Hematopoietic multipotent progenitor cell (in vitro differentiated cells): ENCODE data around the gene C2orf80. TPM values are rescaled to one million over a fixed set of nuclear protein-coding genes. Genes with fewer than 3 reads are reported as not detected.
A peak's percentile ranks its signal among the peaks of the same experiment; 100 is the strongest.
"Not testable (repeated sequence)": the region's sequence is repeated elsewhere in the genome, so short reads cannot be mapped to it uniquely, and the experiment has no call there.

Source experiments
- DNase-seq, 3 donors: peaks; one replicate each; pipeline ENCODE4 v3.0.0-alpha.2; 2011 to 2015; ENCODE audit warnings: low read depth in 2 of 3, low spot score in 2 of 3
- total RNA-seq: library from RNA; depleted of rRNA; stranded (reverse); fragments of >200 nt; gene quantifications from one replicate; pipeline ENCODE4 v1.2.3, GENCODE V29; 2012

C2orf80 gene
- total RNA-seq, 1 donor: not detected

GRCh38 chr2:208182835-208183234 is 7.0 kb downstream of the C2orf80 start:
- no peak for DNase-seq

- DNase-seq: no peak
Measured at GRCh38 chr2:208179028-208179609, 10.7 kb downstream of the C2orf80 start.

- no peak for DNase-seq
Measured at GRCh38 chr2:208175840-208176153, 14.0 kb downstream of the C2orf80 start.

DNA sequence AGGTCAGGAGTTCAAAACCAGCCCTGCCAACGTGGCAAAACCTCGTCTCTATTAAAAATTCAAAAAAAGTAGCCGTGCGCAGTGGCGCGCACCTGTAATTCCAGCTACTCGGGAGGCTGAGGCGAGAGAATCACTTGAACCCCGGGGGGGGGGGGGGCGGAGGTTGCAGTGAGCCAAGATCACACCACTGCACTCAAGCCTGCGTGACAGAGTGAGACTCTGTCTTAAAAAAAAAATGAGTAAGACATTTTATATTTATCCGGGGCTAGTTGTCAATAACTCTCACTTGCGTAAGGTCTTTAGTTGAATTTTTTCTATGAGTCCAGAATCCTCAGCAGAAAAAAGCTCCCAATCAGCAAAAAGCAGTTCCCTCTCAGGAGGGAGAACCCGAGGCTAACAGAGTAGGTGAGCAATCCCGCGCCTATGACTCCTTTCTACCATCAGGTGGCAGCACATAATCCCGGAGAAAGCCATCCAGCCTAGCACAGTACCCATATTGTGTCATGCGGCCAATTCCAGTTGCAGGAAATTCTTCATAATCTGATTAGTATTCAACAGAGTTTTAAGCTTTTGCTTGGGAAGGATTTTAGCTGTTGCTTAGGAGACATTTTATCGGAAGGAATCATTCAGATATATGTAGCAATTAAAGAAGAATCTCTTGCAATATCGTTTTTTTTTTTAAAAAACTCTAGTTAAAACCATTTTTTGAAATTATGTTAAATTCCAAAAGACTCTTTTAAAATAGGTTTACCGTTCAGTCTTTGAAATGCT is 14.6 kb downstream of the C2orf80 start:
- peak; percentile 9 to 81 (median 79) for DNase-seq

GRCh38 chr2:208174144-208174543 is 15.7 kb downstream of the C2orf80 start:
- no peak for DNase-seq

DNA sequence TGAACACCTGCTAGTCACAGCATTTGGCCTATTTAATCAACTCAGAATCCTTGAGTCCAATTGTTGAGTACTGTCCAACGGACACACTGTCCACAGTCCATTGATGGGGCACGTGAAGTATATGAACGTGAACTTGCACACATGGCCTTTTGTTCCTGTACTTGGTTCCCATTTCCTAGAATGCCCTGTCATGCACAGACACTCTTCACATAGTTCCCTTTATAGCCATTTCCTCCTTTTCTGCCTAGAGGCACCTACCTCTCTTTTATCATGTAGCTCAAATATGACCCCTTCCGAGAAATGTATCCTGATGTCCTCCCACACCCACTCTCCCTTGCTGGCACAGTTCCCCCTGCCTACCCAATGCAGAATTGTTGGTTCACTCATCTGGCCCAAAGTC is 17.7 kb downstream of the C2orf80 start:
- peak in 2 of 3 donors; percentile 17 to 35 for DNase-seq

GRCh38 chr2:208164951-208165755 is 24.7 kb downstream of the C2orf80 start:
- no peak for DNase-seq

DNA sequence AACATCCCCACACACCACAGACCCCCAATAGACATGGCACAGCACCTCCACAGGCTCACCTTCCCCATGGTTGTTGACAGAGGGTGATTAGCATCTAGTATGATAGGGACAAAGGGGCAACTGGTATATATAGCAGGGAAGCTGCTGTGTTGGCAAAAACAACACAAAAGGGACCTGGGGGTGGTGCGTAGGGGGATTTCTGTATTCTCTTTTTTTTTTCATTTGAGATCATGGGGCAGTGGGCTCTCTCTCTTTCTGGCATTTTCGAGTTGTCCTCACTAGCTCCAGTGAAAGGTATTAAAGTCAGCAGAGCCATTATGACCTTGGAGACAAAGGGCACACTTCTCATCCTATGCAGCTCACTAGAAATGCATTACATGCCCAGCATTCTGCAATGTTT is 26.3 kb downstream of the C2orf80 start, which contains the start of gene CRYGA:
CRYGA (minus strand) TSS at position 101 of the 400 bp plus-strand sequence; CDS start at position 68, 33 bp downstream.
- no peak for DNase-seq

GRCh38 chr2:208156439-208156838 is 33.4 kb downstream of the C2orf80 start:
- no peak for DNase-seq

DNA sequence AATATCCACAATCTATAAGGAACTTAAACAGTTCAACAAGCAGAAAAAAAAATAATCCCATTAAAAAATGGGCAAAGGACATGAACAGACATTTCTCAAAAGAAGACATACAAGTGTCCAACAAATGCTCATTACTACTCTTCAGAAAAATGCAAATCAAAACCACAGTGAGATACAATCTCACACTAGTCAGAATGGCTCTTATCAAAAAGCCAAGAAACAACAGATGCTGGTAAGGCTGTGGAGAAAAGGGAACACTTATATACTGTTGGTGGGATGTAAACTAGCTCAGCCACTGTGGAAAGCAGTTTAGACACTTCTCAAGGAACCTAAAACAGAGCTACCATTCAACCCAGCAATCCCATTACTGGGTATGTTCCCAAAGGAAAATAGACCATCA is 36.7 kb downstream of the C2orf80 start:
- no peak for DNase-seq

DNA sequence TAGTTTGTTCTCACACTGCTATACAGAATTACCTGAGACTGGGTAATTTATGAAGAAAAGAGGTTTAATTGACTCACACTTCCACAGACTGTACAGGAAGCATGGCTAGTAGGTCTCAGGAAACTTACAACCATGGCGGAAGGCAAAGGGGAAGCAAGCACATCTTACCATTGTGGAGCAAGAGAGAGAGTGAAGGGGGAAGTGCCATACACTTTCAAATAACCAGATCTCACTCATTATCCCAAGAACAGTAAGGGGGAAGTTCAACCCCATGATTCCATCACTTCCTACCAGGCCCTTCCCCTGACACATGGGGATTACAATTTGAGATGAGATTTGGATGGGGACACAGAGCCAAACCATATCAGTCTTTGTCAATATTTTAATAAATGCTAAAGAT is 38.9 kb downstream of the C2orf80 start:
- no peak for DNase-seq

GRCh38 chr2:208150094-208150493 is 39.7 kb downstream of the C2orf80 start:
- no peak for DNase-seq

DNA sequence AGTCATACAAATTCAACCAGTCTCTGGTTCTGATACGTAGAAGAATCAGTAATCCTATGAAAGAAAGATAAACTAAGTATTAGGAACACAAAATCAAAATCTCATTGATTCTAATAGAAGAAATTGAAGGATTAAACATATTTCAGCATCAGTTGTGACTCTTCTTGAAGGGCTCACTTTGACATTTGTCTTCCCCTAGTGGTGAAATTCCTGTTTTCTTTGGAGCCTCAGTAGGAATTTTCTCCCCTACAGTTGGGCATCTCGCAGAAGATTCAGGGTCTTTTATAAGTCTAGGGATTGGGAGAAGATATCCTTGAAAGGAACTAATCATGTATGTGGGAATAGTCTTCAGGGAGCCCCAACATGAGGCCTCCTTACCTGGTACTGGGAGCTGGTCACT is 41.0 kb downstream of the C2orf80 start:
- DNase-seq: no peak

DNA sequence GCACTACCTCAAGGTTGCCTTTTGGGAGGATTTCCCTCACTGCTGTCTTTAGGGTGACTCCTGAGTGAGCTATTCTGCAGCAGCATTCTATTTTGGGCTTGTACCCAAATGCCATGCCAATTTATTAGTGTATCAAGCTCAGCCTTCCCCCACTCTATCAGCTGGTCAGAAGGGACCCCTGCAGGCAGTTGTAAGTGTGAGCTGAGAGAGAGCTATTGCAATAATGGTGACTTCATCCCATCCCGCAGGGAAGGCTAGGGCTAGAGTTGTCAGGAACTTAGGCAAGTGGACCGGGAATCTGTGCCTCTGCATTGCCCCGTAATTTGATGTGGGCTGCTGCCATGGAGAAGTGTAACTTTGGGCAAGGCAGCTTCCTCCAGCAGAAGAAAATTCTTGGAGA is 42.1 kb downstream of the C2orf80 start:
- no peak for DNase-seq

GRCh38 chr2:208147008-208147407 is 42.8 kb downstream of the C2orf80 start:
- no peak for DNase-seq

- no peak for DNase-seq
Measured at GRCh38 chr2:208146006-208146405, 43.8 kb downstream of the C2orf80 start, which contains the start of gene CRYGB. CRYGB (minus strand) TSS chr2:208146158; CDS start chr2:208146120, 38 bp downstream.

- DNase-seq: no peak
Measured at GRCh38 chr2:208142925-208143799, 46.7 kb downstream of the C2orf80 start.

GRCh38 chr2:208142240-208142924 is 47.4 kb downstream of the C2orf80 start:
- DNase-seq: no peak

DNA sequence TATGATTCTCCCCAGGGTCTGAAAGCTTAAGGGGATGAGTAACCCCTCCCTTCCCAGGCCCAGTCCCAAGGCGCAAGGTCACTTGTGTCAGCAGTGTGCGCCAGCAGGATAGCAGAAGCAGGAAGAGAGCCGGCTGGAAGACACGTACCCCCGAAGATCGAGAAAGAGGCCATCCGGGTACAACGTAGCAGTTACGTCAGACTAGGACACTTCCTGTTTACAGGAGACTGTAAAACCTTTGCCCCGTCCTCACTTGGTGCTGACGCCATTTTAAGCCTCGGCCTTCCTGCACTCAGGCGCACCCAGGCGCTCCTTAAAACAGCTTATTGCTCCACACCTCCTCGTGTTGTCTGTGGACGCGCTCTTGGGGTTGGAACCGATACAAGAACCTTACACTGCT is 50.4 kb downstream of the C2orf80 start:
- DNase-seq: no peak

- not testable (repeated sequence) for DNase-seq
Measured at GRCh38 chr2:208138334-208138733, 51.5 kb downstream of the C2orf80 start.
